ENCODE results near the gene DTX2.
"Not testable (repeated sequence)": the region's sequence is repeated elsewhere in the genome, so short reads cannot be mapped to it uniquely, and the experiment has no call there.

DTX2 gene

DNA sequence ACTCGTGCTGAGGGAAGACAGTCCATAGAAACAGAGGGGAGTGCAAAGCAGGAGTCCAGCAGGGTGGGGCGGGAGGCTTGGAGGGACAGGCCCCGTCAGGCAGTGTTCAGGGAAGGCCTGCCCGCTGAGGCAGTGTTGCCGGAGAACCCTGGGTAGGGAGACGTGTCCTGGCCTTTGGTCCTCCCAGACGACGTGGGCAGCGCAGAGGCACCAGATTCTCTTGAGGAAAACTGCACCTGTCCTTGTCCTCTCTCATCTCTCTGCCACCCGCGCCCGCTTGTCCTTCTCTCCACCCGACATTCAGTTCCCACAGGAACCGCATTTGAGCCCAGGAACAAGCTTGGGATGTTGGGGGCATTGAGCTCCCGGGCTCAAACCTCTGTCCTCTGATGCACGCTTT, 34.2 kb downstream of the DTX2 start:
- DNase-seq (ENCODE audit: low read depth, low spot score); CTCF ChIA-PET; H3K4me3 ChIP-seq (ENCODE audit: low read depth, low read length): not testable (repeated sequence)
- POLR2A ChIA-PET = interaction anchor here (0.6 kb wide), 1 partner anchor 838 kb away, joined by 3 read pairs; no protein-coding TSS in a partner anchor

DNA sequence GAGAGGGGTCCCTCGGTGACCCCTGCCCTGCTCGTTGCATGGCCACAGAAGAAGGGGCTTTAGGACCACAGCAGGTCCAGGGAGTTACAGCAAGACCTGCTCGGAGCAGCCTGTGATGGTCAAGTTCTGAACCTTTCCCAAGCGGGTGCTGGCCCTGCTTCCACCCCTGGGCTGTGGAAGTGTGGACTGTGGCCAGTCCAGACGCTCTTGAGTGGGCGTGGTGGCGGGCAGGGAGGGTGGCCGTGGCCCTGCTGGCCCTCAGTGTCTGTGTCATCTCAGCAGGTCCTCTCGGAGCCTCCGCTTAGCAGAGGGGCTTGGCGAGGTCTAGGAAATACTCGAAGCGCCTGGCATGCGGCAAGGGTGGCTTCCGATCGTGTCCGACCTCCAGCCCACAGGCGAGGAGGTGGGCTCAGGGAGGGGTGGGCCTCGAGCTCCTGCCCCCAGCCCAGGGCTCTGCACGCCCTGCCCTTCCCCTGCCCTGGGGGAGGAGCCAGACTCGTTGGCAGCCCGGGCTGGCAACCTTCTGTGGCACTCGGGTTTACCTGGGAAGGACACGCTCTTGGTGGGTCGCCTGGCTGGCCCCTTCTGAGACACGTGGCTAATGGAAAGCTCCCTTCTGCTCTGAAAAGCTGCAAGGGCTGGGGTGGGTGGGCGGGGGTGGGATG, 36.5 kb downstream of the DTX2 start:
- CTCF ChIA-PET; DNase-seq (ENCODE audit: low read depth, low spot score); H3K4me3 ChIP-seq (ENCODE audit: low read depth, low read length); POLR2A ChIA-PET: not testable (repeated sequence)

- DNase-seq (ENCODE audit: low read depth, low spot score); POLR2A ChIA-PET; CTCF ChIA-PET; H3K4me3 ChIP-seq (ENCODE audit: low read depth, low read length): not testable (repeated sequence)
Measured at GRCh38 chr7:76498583-76499200, 37.2 kb downstream of the DTX2 start.

DNA sequence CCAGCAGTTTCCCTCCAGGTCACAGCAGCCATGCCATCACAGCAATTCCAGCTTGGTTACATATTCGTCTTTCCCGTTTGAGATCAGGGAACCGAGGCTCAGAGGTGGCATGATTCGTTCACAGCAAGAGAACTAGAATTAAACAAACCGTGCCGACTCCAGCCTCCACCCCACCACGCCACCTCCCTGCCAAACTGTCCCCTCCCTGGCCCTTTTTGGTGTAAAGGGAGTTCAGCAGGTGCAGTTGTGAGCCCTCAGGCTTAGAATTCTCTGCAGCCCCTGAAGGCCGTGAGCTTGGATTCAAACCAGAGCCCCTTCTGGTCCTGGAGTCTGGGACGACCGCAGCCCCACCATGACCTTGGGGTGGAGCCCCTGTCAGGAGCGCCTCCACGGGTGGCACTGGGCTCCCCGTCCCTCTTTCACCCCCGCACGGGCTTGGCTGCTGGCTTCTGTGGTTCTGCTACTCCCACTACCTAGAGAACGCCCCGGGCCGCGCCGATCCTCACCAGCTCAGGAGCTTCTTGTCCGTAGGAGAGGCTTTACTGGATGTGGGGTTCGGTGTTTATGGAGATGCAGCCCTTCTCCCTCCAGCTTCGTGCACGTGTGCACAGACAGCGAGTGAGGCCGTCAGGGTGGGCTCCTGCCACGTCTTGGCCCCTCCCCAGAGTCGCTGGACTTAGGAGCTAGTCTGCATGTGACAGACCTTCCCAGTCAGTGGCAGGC, 37.9 kb downstream of the DTX2 start:
- H3K4me3 ChIP-seq (ENCODE audit: low read depth, low read length); DNase-seq (ENCODE audit: low read depth, low spot score); POLR2A ChIA-PET; CTCF ChIA-PET: not testable (repeated sequence)

- H3K4me3 ChIP-seq (ENCODE audit: low read depth, low read length); CTCF ChIA-PET; DNase-seq (ENCODE audit: low read depth, low spot score); POLR2A ChIA-PET: not testable (repeated sequence)
Measured at GRCh38 chr7:76499924-76500241, 38.4 kb downstream of the DTX2 start.

DNA sequence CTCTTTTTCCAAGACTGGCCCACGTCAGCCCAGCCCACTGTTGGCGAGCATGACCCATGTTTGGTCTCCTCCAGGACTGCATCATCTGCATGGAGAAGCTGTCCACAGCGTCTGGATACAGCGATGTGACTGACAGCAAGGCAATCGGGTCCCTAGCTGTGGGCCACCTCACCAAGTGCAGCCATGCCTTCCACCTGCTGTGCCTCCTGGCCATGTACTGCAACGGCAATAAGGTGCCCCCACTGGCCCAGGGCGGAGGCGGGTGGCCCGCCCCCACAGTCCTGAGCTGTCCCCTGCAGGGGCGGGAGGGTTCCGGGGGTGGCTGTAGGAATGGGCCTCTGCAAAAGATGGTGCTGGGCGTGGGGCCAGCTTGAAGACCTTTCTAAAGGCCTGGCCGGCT, 40.7 kb downstream of the DTX2 start:
- DNase-seq (ENCODE audit: low read depth, low spot score) = not testable (repeated sequence)

DNA sequence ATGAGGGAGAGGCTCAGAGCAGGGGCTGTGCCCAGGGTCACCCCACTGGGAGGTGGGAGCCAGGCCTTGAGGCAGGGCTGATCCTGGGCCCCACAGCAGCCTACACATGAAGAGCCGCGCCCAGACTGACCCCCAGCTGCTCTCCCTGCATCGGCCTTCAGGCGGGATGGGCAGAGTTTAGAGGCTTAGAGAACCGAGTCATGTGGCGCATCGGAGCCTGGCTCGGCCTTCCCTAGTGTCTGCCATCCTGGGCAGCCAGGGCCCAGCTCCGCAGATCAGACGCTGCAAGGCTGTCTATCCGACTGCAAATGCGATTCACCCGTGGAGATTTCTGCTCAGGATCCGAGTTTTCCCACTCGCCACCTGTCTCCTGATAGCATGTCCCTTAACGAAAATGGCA, 41.3 kb downstream of the DTX2 start:
- H3K4me3 ChIP-seq (ENCODE audit: low read depth, low read length); DNase-seq (ENCODE audit: low read depth, low spot score); POLR2A ChIA-PET; CTCF ChIA-PET: not testable (repeated sequence)

More for the DNA sequence above, 40.7 kb downstream of the DTX2 start:
- H3K4me3 ChIP-seq (ENCODE audit: low read depth, low read length); POLR2A ChIA-PET; CTCF ChIA-PET: not testable (repeated sequence)

GRCh38 chr7:76503244-76503643, 41.7 kb downstream of the DTX2 start:
- DNase-seq (ENCODE audit: low read depth, low spot score); POLR2A ChIA-PET; CTCF ChIA-PET; H3K4me3 ChIP-seq (ENCODE audit: low read depth, low read length): not testable (repeated sequence)

GRCh38 chr7:76504351-76505167, 43.0 kb downstream of the DTX2 start:
- H3K4me3 ChIP-seq (ENCODE audit: low read depth, low read length); POLR2A ChIA-PET; CTCF ChIA-PET; DNase-seq (ENCODE audit: low read depth, low spot score): not testable (repeated sequence)

GRCh38 chr7:76505168-76506080, 43.9 kb downstream of the DTX2 start:
- no peak overlapping the region for H3K4me3 ChIP-seq (ENCODE audit: low read depth, low read length)
- ChIA-PET CTCF (interaction anchor here (1.7 kb wide), 1 partner anchor 327 kb away, joined by 5 read pairs; no protein-coding TSS in a partner anchor), POLR2A (no interaction called here)
- no peak for TF ChIP-seq CTCF (IDR thresholded peaks at IDR 0.05; ENCODE audit: insufficient read depth, low read length, missing control alignments)
- no peak for DNase-seq (ENCODE audit: low read depth, low spot score)
